Loucy (cell line): ENCODE results near the gene GABBR1.
A peak's percentile ranks its signal among the peaks of the same experiment; 100 is the strongest.

Source experiments
- H2AFZ ChIP-seq: fragments of 200-600 bp; sonication (generic); 2 replicates; pipeline ENCODE4 v1.6.0; 2016; ENCODE audit warnings: antibody characterized with exemption, mild to moderate bottlenecking, low read length, moderate library complexity
- H3F3A ChIP-seq: fragments of 200-600 bp; 2 replicates; pipeline ENCODE4 v1.6.0; 2016; ENCODE audit warnings: antibody characterized with exemption, low read depth, mild to moderate bottlenecking
- H3K27me3 ChIP-seq: fragments of 200-600 bp; sonication (generic); 2 replicates; pipeline ENCODE4 v1.6.1; 2014; ENCODE audit warnings: low read length, mild to moderate bottlenecking; ENCODE audit not compliant: insufficient read depth, poor library complexity, severe bottlenecking
- H3K36me3 ChIP-seq: fragments of 200-600 bp; sonication (generic); 2 replicates; pipeline ENCODE4 v1.6.1; 2016; ENCODE audit warnings: low read length; ENCODE audit not compliant: insufficient read depth
- H3K4me1 ChIP-seq: fragments of 200-600 bp; sonication (generic); 2 replicates; pipeline ENCODE4 v1.5.1; 2014; ENCODE audit warnings: low read length, mild to moderate bottlenecking; ENCODE audit not compliant: insufficient read depth, poor library complexity, severe bottlenecking
- H3K4me2 ChIP-seq: fragments of 200-600 bp; sonication (generic); 2 replicates; pipeline ENCODE4 v1.6.0; 2014; ENCODE audit warnings: antibody characterized with exemption, low read length, low read depth, mild to moderate bottlenecking; ENCODE audit not compliant: poor library complexity, severe bottlenecking
- H3K4me3 ChIP-seq: fragments of 200-600 bp; sonication (generic); 2 replicates; pipeline ENCODE4 v1.5.1; 2014; ENCODE audit warnings: low read length, mild to moderate bottlenecking, mixed read lengths; ENCODE audit not compliant: poor library complexity, severe bottlenecking
- H3K79me2 ChIP-seq: fragments of 200-600 bp; sonication (generic); 2 replicates; pipeline ENCODE4 v1.6.1; 2014; ENCODE audit warnings: low read length; ENCODE audit not compliant: insufficient read depth
- H3K9ac ChIP-seq: fragments of 200-600 bp; sonication (generic); 2 replicates; pipeline ENCODE4 v1.6.0; 2014; ENCODE audit warnings: mild to moderate bottlenecking, low read depth, low read length, moderate library complexity; ENCODE audit not compliant: poor library complexity, severe bottlenecking
- H3K9me2 ChIP-seq: fragments of 200-600 bp; sonication (generic); replicated peaks from 2 replicates; pipeline ENCODE4 v1.6.1; 2016; ENCODE audit warnings: low read depth, low read length, mixed read lengths
- H3K9me3 ChIP-seq: fragments of 200-600 bp; sonication (generic); 2 replicates; pipeline ENCODE4 v1.6.1; 2014; ENCODE audit warnings: mild to moderate bottlenecking, antibody characterized with exemption, low read length, low read depth; ENCODE audit not compliant: insufficient read depth
- H4K20me1 ChIP-seq: fragments of 200-600 bp; sonication (generic); 2 replicates; pipeline ENCODE4 v1.6.0; 2014; ENCODE audit warnings: antibody characterized with exemption, low read length, mild to moderate bottlenecking; ENCODE audit not compliant: insufficient read depth, poor library complexity, severe bottlenecking
- EZH2phosphoT487 ChIP-seq: fragments of 200-600 bp; IDR thresholded peaks from 2 replicates; pipeline ENCODE4 v1.6.1; 2018; ENCODE audit warnings: antibody characterized with exemption, mild to moderate bottlenecking, moderate library complexity, borderline replicate concordance
- TF ChIP-seq, protein P1 (sequence below): fragments of 200-600 bp; sonication (generic); conservative IDR thresholded peaks from 2 replicates; pipeline ENCODE4 v1.5.1; 2014; ENCODE audit warnings: mild to moderate bottlenecking, antibody characterized with exemption, low read length

The GABBR1 gene

DNA sequence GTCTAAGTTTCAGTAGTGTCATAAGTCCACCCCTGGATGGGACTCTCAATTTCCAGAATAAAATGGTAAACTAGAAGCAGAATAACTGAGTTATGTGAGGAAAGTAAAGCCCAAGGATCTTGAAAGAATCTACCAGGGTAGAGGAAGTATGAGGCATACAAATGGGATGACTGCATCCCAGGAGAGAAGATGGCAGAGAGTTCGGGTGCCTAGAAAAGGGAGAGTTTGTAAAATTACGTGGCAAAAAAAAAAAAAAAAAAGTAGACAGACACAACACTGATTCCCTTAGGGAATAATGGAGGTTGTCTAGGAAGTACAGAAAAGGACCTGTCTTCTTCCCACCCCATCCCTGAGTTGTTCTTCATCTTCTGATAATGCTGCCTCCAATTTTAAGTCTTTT lies 3.4 kb downstream of the GABBR1 start:
- H3K9ac ChIP-seq, result no peak overlapping the region

DNA sequence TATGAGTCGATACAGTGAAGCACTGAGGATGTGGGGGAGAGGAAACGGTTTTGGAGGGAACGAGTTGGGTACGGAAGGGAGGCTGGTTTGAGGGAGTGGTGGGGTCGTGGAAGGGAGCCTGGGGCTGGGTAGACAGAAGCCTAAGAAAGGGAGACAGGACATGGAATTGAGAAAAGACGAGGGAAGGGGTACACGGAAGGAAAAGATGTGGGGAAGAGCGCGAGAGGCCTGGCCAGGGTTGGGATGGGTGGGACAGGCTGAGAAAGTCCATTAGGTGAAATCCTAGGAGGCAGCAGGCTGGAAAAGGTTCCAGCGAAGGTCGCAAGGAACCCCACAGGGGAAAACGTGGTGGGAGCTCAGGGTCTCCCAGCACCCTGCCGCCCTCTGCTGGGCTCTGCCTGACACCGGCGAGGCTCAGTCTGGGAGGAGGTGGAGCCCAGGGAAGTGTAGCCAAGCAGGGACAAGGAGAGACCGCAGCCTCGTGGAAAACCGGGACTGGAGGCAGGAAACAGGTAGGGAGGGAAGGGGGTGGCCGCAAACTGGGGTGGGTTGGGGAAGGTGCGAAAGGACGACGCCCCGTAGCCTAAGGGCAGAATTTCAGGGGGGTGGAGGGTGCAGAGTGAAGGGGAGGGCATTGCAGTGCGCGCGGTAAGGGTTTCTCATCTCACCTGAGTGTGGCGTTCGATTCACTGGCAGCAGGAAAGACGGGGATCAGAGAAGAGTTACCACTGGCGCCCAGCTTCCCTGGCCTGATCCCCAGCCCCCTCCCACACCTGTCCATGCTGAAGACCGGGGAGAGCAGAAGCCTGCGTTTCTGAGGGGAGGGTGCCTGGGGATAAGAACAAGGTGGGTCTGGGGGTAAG lies 4.3 kb downstream of the GABBR1 start:
- peaks cover 25% of the 10 kb centered on the region for H3K4me1 ChIP-seq
- no peaks in the 10 kb centered on the region for H3K79me2 ChIP-seq
- peak overlapping the region; percentile 84 for H2AFZ ChIP-seq

More for the DNA sequence above, 3.4 kb downstream of the GABBR1 start:
- no peak overlapping the region for H2AFZ ChIP-seq
- no peaks in the 10 kb centered on the region for H3F3A ChIP-seq
- no peaks in the 10 kb centered on the region for H3K36me3 ChIP-seq
- H3K4me3 ChIP-seq, result peak overlapping the region; percentile 78
- TF ChIP-seq EZH2phosphoT487, result no peak
- TF ChIP-seq, protein P1, sequence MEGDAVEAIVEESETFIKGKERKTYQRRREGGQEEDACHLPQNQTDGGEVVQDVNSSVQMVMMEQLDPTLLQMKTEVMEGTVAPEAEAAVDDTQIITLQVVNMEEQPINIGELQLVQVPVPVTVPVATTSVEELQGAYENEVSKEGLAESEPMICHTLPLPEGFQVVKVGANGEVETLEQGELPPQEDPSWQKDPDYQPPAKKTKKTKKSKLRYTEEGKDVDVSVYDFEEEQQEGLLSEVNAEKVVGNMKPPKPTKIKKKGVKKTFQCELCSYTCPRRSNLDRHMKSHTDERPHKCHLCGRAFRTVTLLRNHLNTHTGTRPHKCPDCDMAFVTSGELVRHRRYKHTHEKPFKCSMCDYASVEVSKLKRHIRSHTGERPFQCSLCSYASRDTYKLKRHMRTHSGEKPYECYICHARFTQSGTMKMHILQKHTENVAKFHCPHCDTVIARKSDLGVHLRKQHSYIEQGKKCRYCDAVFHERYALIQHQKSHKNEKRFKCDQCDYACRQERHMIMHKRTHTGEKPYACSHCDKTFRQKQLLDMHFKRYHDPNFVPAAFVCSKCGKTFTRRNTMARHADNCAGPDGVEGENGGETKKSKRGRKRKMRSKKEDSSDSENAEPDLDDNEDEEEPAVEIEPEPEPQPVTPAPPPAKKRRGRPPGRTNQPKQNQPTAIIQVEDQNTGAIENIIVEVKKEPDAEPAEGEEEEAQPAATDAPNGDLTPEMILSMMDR, result no peak
- no peaks in the 10 kb centered on the region for H3K9me2 ChIP-seq
- no peaks in the 10 kb centered on the region for H3K27me3 ChIP-seq
- H3K79me2 ChIP-seq, result no peaks in the 10 kb centered on the region
- H4K20me1 ChIP-seq, result no peaks in the 10 kb centered on the region
- H3K4me2 ChIP-seq, result peak overlapping the region; percentile 83
- H3K4me1 ChIP-seq, result peaks cover 25% of the 10 kb centered on the region
- no peaks in the 10 kb centered on the region for H3K9me3 ChIP-seq

DNA sequence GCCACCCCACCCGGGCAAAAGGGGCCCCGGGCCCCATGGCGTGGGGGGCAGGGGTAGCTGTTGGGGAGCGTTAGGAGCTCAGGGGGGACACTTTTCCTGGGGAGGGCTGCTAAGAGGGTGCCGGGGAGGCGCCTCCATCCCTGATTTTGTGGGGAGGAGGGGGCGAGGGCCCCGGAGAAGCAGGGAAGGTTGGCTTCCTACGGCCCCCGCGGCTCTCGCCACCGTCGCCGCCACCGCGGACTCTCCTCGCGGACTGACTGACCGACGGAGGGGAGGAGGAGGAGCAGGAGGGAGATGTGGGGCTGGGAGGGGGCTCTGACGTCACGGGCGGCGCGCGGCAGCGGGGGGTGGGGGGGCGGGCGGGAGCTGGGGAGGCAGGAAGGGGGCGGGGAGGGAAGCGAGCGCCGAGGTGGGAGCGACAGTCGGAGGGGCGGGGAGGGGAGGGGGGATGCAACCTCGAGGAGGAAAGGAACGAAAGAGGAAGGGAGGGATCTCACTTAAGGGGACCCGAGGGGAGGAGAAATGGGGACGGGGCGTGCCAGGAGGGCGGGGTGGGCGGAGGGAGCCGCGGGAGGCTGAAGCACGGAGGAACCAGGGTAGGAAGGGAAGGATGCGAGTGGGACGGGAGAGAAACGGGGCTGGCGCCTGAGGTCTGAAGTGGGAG lies 5.1 kb downstream of the GABBR1 start:
- Histone ChIP-seq H2AFZ (peak overlapping the region; percentile 84), H3K9me3 (no peaks in the 10 kb centered on the region), H3K4me1 (peaks cover 20% of the 10 kb centered on the region), H3K79me2 (no peaks in the 10 kb centered on the region), H3K9ac (peak overlapping the region; percentile 74), H3F3A (no peaks in the 10 kb centered on the region), H3K27me3 (no peaks in the 10 kb centered on the region), H3K4me3 (peak overlapping the region; percentile 78), H3K4me2 (peak overlapping the region; percentile 83), H3K36me3 (no peaks in the 10 kb centered on the region), H3K9me2 (no peaks in the 10 kb centered on the region), H4K20me1 (no peaks in the 10 kb centered on the region)
- TF ChIP-seq EZH2phosphoT487, result no peak
- TF ChIP-seq, protein P1, result no peak

More for the DNA sequence above, 4.3 kb downstream of the GABBR1 start:
- TF ChIP-seq, protein P1, result peak; percentile 65
- no peak for TF ChIP-seq EZH2phosphoT487
- Histone ChIP-seq H3F3A (no peaks in the 10 kb centered on the region), H3K36me3 (no peaks in the 10 kb centered on the region), H3K4me2 (peak overlapping the region; percentile 83), H4K20me1 (no peaks in the 10 kb centered on the region), H3K9me2 (no peaks in the 10 kb centered on the region), H3K9ac (peak overlapping the region; percentile 74), H3K27me3 (no peaks in the 10 kb centered on the region), H3K9me3 (no peaks in the 10 kb centered on the region), H3K4me3 (peak overlapping the region; percentile 78)
